Gastroesophageal sphincter (tissue), 3 donors: ENCODE data around the gene HYAL2.

Experiments
- POLR2AphosphoS5 ChIP-seq: sonication (generic); formaldehyde crosslinking; IDR thresholded peaks from one replicate; pipeline ENCODE4 v1.6.1; 2017; ENCODE audit warnings: antibody characterized with exemption
- TF ChIP-seq, protein P1 (sequence below), 4 experiments: fragments of 200-600 bp in 2 of 4; fragments of 450-650 bp in 2 of 4; sonication (generic) in 1 of 4; IDR thresholded peaks; one replicate each; pipeline ENCODE4 v1.5.1; 2017 to 2019; ENCODE audit warnings: antibody characterized with exemption in 4 of 4, mild to moderate bottlenecking in 2 of 4, moderate library complexity in 2 of 4

DNA sequence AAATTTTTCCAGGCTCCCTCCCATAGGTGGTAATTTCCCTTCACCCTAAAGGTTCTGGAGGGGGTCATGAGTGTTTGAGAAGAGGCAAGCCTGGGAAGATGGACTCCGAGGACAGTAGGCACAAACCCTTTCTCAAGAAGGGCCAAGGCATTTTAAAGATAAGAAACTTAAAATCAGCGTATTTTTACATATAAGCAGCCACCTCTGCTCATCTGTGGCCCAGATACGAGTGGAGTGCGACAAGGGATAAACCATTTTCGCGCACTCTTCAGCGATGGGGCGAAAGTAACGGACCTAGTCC lies 17.6 kb upstream of the HYAL2 start:
- TF ChIP-seq, protein P1, sequence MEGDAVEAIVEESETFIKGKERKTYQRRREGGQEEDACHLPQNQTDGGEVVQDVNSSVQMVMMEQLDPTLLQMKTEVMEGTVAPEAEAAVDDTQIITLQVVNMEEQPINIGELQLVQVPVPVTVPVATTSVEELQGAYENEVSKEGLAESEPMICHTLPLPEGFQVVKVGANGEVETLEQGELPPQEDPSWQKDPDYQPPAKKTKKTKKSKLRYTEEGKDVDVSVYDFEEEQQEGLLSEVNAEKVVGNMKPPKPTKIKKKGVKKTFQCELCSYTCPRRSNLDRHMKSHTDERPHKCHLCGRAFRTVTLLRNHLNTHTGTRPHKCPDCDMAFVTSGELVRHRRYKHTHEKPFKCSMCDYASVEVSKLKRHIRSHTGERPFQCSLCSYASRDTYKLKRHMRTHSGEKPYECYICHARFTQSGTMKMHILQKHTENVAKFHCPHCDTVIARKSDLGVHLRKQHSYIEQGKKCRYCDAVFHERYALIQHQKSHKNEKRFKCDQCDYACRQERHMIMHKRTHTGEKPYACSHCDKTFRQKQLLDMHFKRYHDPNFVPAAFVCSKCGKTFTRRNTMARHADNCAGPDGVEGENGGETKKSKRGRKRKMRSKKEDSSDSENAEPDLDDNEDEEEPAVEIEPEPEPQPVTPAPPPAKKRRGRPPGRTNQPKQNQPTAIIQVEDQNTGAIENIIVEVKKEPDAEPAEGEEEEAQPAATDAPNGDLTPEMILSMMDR (IDR thresholded peaks at IDR 0.05): no peak
- TF ChIP-seq POLR2AphosphoS5: no peak
